ENCODE measurements around the gene MAPK4.
A peak's percentile ranks its signal among the peaks of the same experiment; 100 is the strongest.

Gene MAPK4

GRCh38 chr18:50562686-50563085 is 2.8 kb downstream of the MAPK4 start:
- CTCF ChIA-PET, result no interaction called here

DNA sequence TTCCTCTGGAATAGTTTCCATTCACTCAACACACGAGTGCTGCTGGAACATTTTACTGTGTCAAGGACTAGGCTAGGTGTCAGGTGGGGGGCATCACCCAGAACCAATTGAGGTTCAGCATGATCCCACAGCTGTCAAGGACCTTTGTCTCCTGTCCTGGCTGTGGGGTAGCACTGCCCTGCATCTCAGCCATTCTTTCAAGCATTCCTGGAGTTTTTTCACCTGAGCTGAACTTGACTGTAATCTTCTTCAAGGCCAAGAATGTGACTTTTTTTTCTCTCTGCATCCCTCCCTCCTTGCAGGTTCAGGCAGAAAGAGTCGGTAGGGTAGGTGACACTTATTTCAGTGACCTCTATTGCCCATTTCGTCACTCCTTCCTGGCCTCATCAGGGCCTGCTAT is 3.5 kb downstream of the MAPK4 start:
- TF ChIP-seq ZNF302 (tag by site-specific recombination; IDR thresholded peaks at IDR 0.05; ENCODE audit: low read depth), result no peak
- TF ChIP-seq ZNF549 (tag by site-specific recombination; IDR thresholded peaks at IDR 0.05), result no peak
- TF ChIP-seq, protein P1, sequence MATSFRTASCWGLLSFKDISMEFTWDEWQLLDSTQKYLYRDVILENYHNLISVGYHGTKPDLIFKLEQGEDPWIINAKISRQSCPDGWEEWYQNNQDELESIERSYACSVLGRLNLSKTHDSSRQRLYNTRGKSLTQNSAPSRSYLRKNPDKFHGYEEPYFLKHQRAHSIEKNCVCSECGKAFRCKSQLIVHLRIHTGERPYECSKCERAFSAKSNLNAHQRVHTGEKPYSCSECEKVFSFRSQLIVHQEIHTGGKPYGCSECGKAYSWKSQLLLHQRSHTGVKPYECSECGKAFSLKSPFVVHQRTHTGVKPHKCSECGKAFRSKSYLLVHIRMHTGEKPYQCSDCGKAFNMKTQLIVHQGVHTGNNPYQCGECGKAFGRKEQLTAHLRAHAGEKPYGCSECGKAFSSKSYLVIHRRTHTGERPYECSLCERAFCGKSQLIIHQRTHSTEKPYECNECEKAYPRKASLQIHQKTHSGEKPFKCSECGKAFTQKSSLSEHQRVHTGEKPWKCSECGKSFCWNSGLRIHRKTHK (tag by site-specific recombination; IDR thresholded peaks at IDR 0.05), result no peak
- TF ChIP-seq ZNF658 (tag by site-specific recombination; IDR thresholded peaks at IDR 0.05), result no peak
- TF ChIP-seq, protein P2, sequence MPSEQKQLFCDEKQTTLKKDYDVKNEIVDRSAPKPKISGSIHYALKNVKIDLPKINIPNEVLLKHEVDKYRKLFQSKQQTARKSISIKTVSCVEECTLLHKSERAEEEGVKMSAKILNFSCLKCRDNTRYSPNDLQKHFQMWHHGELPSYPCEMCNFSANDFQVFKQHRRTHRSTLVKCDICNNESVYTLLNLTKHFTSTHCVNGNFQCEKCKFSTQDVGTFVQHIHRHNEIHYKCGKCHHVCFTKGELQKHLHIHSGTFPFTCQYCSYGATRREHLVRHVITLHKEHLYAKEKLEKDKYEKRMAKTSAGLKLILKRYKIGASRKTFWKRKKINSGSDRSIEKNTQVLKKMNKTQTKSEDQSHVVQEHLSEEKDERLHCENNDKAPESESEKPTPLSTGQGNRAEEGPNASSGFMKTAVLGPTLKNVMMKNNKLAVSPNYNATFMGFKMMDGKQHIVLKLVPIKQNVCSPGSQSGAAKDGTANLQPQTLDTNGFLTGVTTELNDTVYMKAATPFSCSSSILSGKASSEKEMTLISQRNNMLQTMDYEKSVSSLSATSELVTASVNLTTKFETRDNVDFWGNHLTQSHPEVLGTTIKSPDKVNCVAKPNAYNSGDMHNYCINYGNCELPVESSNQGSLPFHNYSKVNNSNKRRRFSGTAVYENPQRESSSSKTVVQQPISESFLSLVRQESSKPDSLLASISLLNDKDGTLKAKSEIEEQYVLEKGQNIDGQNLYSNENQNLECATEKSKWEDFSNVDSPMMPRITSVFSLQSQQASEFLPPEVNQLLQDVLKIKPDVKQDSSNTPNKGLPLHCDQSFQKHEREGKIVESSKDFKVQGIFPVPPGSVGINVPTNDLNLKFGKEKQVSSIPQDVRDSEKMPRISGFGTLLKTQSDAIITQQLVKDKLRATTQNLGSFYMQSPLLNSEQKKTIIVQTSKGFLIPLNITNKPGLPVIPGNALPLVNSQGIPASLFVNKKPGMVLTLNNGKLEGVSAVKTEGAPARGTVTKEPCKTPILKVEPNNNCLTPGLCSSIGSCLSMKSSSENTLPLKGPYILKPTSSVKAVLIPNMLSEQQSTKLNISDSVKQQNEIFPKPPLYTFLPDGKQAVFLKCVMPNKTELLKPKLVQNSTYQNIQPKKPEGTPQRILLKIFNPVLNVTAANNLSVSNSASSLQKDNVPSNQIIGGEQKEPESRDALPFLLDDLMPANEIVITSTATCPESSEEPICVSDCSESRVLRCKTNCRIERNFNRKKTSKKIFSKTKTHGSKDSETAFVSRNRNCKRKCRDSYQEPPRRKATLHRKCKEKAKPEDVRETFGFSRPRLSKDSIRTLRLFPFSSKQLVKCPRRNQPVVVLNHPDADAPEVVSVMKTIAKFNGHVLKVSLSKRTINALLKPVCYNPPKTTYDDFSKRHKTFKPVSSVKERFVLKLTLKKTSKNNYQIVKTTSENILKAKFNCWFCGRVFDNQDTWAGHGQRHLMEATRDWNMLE (tag by site-specific recombination; conservative IDR thresholded peaks at IDR 0.05; ENCODE audit: low read depth), result no peak
- TF ChIP-seq, protein P3, sequence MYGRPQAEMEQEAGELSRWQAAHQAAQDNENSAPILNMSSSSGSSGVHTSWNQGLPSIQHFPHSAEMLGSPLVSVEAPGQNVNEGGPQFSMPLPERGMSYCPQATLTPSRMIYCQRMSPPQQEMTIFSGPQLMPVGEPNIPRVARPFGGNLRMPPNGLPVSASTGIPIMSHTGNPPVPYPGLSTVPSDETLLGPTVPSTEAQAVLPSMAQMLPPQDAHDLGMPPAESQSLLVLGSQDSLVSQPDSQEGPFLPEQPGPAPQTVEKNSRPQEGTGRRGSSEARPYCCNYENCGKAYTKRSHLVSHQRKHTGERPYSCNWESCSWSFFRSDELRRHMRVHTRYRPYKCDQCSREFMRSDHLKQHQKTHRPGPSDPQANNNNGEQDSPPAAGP (tag by site-specific recombination; IDR thresholded peaks at IDR 0.05), result no peak
- TF ChIP-seq ZNF510 (tag by site-specific recombination; IDR thresholded peaks at IDR 0.05; ENCODE audit: insufficient replicate concordance), result no peak
- no peak for TF ChIP-seq ZNF791 (tag by site-specific recombination; IDR thresholded peaks at IDR 0.05)
- TF ChIP-seq ZBTB48 (tag by site-specific recombination; IDR thresholded peaks at IDR 0.05), result no peak
- no peak for TF ChIP-seq YY1 (tag by site-specific recombination; IDR thresholded peaks at IDR 0.05)
- TF ChIP-seq ZNF324 (tag by site-specific recombination; IDR thresholded peaks at IDR 0.05), result no peak
- TF ChIP-seq ZSCAN30 (tag by site-specific recombination; IDR thresholded peaks at IDR 0.05), result no peak
- no peak for TF ChIP-seq ZNF311 (tag by site-specific recombination; IDR thresholded peaks at IDR 0.05; ENCODE audit: borderline replicate concordance)
- TF ChIP-seq ZNF335 (tag by site-specific recombination; conservative IDR thresholded peaks at IDR 0.05), result no peak
- TF ChIP-seq, protein P4, sequence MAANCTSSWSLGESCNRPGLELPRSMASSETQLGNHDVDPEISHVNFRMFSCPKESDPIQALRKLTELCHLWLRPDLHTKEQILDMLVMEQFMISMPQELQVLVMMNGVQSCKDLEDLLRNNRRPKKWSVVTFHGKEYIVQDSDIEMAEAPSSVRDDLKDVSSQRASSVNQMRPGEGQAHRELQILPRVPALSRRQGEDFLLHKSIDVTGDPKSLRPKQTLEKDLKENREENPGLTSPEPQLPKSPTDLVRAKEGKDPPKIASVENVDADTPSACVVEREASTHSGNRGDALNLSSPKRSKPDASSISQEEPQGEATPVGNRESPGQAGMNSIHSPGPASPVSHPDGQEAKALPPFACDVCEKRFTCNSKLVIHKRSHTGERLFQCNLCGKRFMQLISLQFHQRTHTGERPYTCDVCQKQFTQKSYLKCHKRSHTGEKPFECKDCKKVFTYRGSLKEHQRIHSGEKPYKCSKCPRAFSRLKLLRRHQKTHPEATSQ (tag by site-specific recombination; IDR thresholded peaks at IDR 0.05), result no peak
- TF ChIP-seq KLF9 (tag by site-specific recombination; IDR thresholded peaks at IDR 0.05; ENCODE audit: low read depth), result no peak
- TF ChIP-seq ZNF391 (tag by site-specific recombination; IDR thresholded peaks at IDR 0.05; ENCODE audit: borderline replicate concordance, low read depth), result no peak
- no peak for TF ChIP-seq ZNF174 (tag by site-specific recombination; IDR thresholded peaks at IDR 0.05)
- H3K9me3 ChIP-seq (ENCODE audit: control insufficient read depth, insufficient read depth, low read depth, low read length), result no peaks in the 10 kb centered on the region; the same call in 1 of the 2 replicates
- CTCF ChIA-PET, result no interaction called here
- no peak overlapping the region for H3K4me3 ChIP-seq (ENCODE audit: low read depth, low read length)
- H3K4me1 ChIP-seq (ENCODE audit: control insufficient read depth, insufficient read depth, low read length), result peaks cover 21% of the 10 kb centered on the region
- H3K27ac ChIP-seq (ENCODE audit: extremely low read depth, low read depth, low read length), result no peak overlapping the region
- POLR2A ChIA-PET, result no interaction called here
- no peaks in the 10 kb centered on the region for H3K36me3 ChIP-seq (ENCODE audit: control insufficient read depth in 2 of 2, insufficient read depth in 1 of 2, low read length in 2 of 2)

More at GRCh38 chr18:50562686-50563085, 2.8 kb downstream of the MAPK4 start:
- 0 out of 2 replicates have a peak, but pooled peaks have one; percentile 8 for TF ChIP-seq ZNF549 (tag by site-specific recombination; IDR thresholded peaks at IDR 0.05)
- TF ChIP-seq, protein P5, sequence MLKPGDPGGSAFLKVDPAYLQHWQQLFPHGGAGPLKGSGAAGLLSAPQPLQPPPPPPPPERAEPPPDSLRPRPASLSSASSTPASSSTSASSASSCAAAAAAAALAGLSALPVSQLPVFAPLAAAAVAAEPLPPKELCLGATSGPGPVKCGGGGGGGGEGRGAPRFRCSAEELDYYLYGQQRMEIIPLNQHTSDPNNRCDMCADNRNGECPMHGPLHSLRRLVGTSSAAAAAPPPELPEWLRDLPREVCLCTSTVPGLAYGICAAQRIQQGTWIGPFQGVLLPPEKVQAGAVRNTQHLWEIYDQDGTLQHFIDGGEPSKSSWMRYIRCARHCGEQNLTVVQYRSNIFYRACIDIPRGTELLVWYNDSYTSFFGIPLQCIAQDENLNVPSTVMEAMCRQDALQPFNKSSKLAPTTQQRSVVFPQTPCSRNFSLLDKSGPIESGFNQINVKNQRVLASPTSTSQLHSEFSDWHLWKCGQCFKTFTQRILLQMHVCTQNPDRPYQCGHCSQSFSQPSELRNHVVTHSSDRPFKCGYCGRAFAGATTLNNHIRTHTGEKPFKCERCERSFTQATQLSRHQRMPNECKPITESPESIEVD (tag by site-specific recombination; IDR thresholded peaks at IDR 0.05), result peak; percentile 60; the same call in 1 of the 2 replicates
- no peak for TF ChIP-seq ZNF146 (tag by site-specific recombination; IDR thresholded peaks at IDR 0.05)
- H3K9me3 ChIP-seq (ENCODE audit: control insufficient read depth, insufficient read depth, low read depth, low read length), result no peaks in the 10 kb centered on the region
- H3K4me1 ChIP-seq (ENCODE audit: control insufficient read depth, insufficient read depth, low read length), result peaks cover 24% of the 10 kb centered on the region
- H3K36me3 ChIP-seq (ENCODE audit: control insufficient read depth in 2 of 2, insufficient read depth in 1 of 2, low read length in 2 of 2), result no peaks in the 10 kb centered on the region
- no peak overlapping the region for H3K4me3 ChIP-seq (ENCODE audit: low read depth, low read length)
- H3K27ac ChIP-seq (ENCODE audit: extremely low read depth, low read depth, low read length), result no peak overlapping the region
- POLR2A ChIA-PET, result no interaction called here

Measured in HEK293 (cell line).